ENCODE results near the gene IFITM1. TPM values are rescaled to one million over a fixed set of nuclear protein-coding genes. Genes with fewer than 3 reads are reported as not detected.

Gene IFITM1
- total RNA-seq, 2 donors from 2014 or later = 95.7 to 97.1 TPM

GRCh38 chr11:287821-288477 is 25.9 kb upstream of the IFITM1 start:
- peaks cover 12% of the 10 kb centered on the region for H3K4me1 Mint-ChIP-seq
- peaks cover 39% of the 10 kb centered on the region for H3K36me3 Mint-ChIP-seq (ENCODE audit: low read depth)
- H3K9me3 Mint-ChIP-seq = no peaks in the 10 kb centered on the region
- peak overlapping the region; percentile 96 for H3K27ac Mint-ChIP-seq
- H3K27me3 Mint-ChIP-seq = no peaks in the 10 kb centered on the region
- peak; percentile 63 for ATAC-seq (replicated peaks)
- peak overlapping the region; percentile 97 for H3K4me3 Mint-ChIP-seq

- peaks cover 40% of the 10 kb centered on the region for H3K36me3 Mint-ChIP-seq (ENCODE audit: low read depth)
- peak within 1 kb of the TSS; percentile 96 for H3K27ac Mint-ChIP-seq
- H3K27me3 Mint-ChIP-seq = no peaks in the 10 kb centered on the region
- H3K4me1 Mint-ChIP-seq = peaks cover 11% of the 10 kb centered on the region
- ATAC-seq (replicated peaks) = peak; percentile 37
- no peaks in the 10 kb centered on the region for H3K9me3 Mint-ChIP-seq
- peak within 1 kb of the TSS; percentile 97 for H3K4me3 Mint-ChIP-seq
These were observed 25.1 kb upstream of the IFITM1 start, which contains the start of gene PGGHG for GRCh38 chr11:288478-289397. Gene PGGHG (plus strand): TSS chr11:289126. CDS start chr11:289817, 691 bp downstream.

GRCh38 chr11:289398-289711 is 24.5 kb upstream of the IFITM1 start:
- Mint-ChIP-seq H3K4me3 (peak overlapping the region; percentile 62), H3K4me1 (peaks cover 11% of the 10 kb centered on the region), H3K27ac (no peak overlapping the region), H3K36me3 (ENCODE audit: low read depth) (peaks cover 46% of the 10 kb centered on the region), H3K27me3 (no peaks in the 10 kb centered on the region), H3K9me3 (no peaks in the 10 kb centered on the region)
- no peak for ATAC-seq (replicated peaks)

- H3K4me3 Mint-ChIP-seq = peak overlapping the region; percentile 62
- ATAC-seq (replicated peaks) = no peak
- H3K27me3 Mint-ChIP-seq = no peaks in the 10 kb centered on the region
- H3K4me1 Mint-ChIP-seq = peaks cover 11% of the 10 kb centered on the region
- H3K27ac Mint-ChIP-seq = peak overlapping the region; percentile 20
- H3K36me3 Mint-ChIP-seq (ENCODE audit: low read depth) = peaks cover 52% of the 10 kb centered on the region
- no peaks in the 10 kb centered on the region for H3K9me3 Mint-ChIP-seq
These were observed 23.9 kb upstream of the IFITM1 start for GRCh38 chr11:289712-290620.

GRCh38 chr11:290621-291231 is 23.1 kb upstream of the IFITM1 start:
- Mint-ChIP-seq H3K36me3 (ENCODE audit: low read depth) (peaks cover 53% of the 10 kb centered on the region), H3K27me3 (no peaks in the 10 kb centered on the region), H3K9me3 (no peaks in the 10 kb centered on the region), H3K4me1 (peaks cover 11% of the 10 kb centered on the region), H3K4me3 (peak overlapping the region; percentile 62), H3K27ac (peak overlapping the region; percentile 20)
- ATAC-seq (replicated peaks) = no peak

- peak overlapping the region; percentile 20 for H3K27ac Mint-ChIP-seq
- ATAC-seq (replicated peaks) = no peak
These were observed 22.3 kb upstream of the IFITM1 start for GRCh38 chr11:291281-292210.

GRCh38 chr11:292211-293121 is 21.4 kb upstream of the IFITM1 start:
- no peaks in the 10 kb centered on the region for H3K27me3 Mint-ChIP-seq
- no peak for ATAC-seq (replicated peaks)
- peaks cover 45% of the 10 kb centered on the region for H3K36me3 Mint-ChIP-seq (ENCODE audit: low read depth)
- H3K9me3 Mint-ChIP-seq = no peaks in the 10 kb centered on the region
- H3K27ac Mint-ChIP-seq = no peak overlapping the region
- H3K4me1 Mint-ChIP-seq = peaks cover under 1% of the 10 kb centered on the region
- no peak overlapping the region for H3K4me3 Mint-ChIP-seq

More at GRCh38 chr11:291281-292210, 22.3 kb upstream of the IFITM1 start:
- no peaks in the 10 kb centered on the region for H3K27me3 Mint-ChIP-seq
- H3K36me3 Mint-ChIP-seq (ENCODE audit: low read depth) = peaks cover 53% of the 10 kb centered on the region
- peaks cover 6% of the 10 kb centered on the region for H3K4me1 Mint-ChIP-seq
- H3K4me3 Mint-ChIP-seq = peak overlapping the region; percentile 62
- H3K9me3 Mint-ChIP-seq = no peaks in the 10 kb centered on the region

- no peaks in the 10 kb centered on the region for H3K9me3 Mint-ChIP-seq
- peaks cover 37% of the 10 kb centered on the region for H3K36me3 Mint-ChIP-seq (ENCODE audit: low read depth)
- no peak overlapping the region for H3K4me3 Mint-ChIP-seq
- peaks cover 5% of the 10 kb centered on the region for H3K4me1 Mint-ChIP-seq
- ATAC-seq (replicated peaks) = no peak
- H3K27ac Mint-ChIP-seq = no peak overlapping the region
- H3K27me3 Mint-ChIP-seq = no peaks in the 10 kb centered on the region
These were observed 20.5 kb upstream of the IFITM1 start for GRCh38 chr11:293271-293851.

GRCh38 chr11:293852-294661 is 19.8 kb upstream of the IFITM1 start:
- Mint-ChIP-seq H3K36me3 (ENCODE audit: low read depth) (peaks cover 37% of the 10 kb centered on the region), H3K9me3 (no peaks in the 10 kb centered on the region), H3K27me3 (no peaks in the 10 kb centered on the region), H3K4me1 (peaks cover 5% of the 10 kb centered on the region), H3K27ac (no peak overlapping the region), H3K4me3 (no peak overlapping the region)
- ATAC-seq (replicated peaks) = no peak

- H3K9me3 Mint-ChIP-seq = no peaks in the 10 kb centered on the region
- H3K4me1 Mint-ChIP-seq = peaks cover 5% of the 10 kb centered on the region
- ATAC-seq (replicated peaks) = no peak
- H3K27me3 Mint-ChIP-seq = no peaks in the 10 kb centered on the region
- H3K27ac Mint-ChIP-seq = no peak overlapping the region
- H3K36me3 Mint-ChIP-seq (ENCODE audit: low read depth) = peaks cover 33% of the 10 kb centered on the region
- no peak overlapping the region for H3K4me3 Mint-ChIP-seq
These were observed 19.1 kb upstream of the IFITM1 start for GRCh38 chr11:294780-295179.

GRCh38 chr11:295351-296170 is 18.3 kb upstream of the IFITM1 start:
- H3K4me3 Mint-ChIP-seq = no peak overlapping the region
- ATAC-seq (replicated peaks) = no peak
- H3K36me3 Mint-ChIP-seq (ENCODE audit: low read depth) = peaks cover 26% of the 10 kb centered on the region
- H3K27me3 Mint-ChIP-seq = peaks cover 2% of the 10 kb centered on the region
- no peaks in the 10 kb centered on the region for H3K9me3 Mint-ChIP-seq
- H3K4me1 Mint-ChIP-seq = peaks cover 5% of the 10 kb centered on the region
- H3K27ac Mint-ChIP-seq = no peak overlapping the region

Data from activated T-helper 17 cell treated with anti-CD3 and anti-CD28 coated beads, Interleukin-2, amount 50 U/mL, for 72 hours (primary cell).